OCI-LY3 (cell line): ENCODE measurements around the gene TNS3.

Experiments used
- CTCF ChIP-seq: fragments of 200-600, 300-600 bp; sonication (generic); IDR thresholded peaks from 2 replicates; pipeline ENCODE4 v1.5.1; 2014; ENCODE audit warnings: antibody characterized with exemption, low read length, low read depth
- EZH2phosphoT487 ChIP-seq: fragments of 200-600 bp; shearing (Covaris generic); IDR thresholded peaks from 2 replicates; pipeline ENCODE4 v1.6.1; 2018; ENCODE audit warnings: antibody characterized with exemption, mixed run types, low read depth

- TF ChIP-seq CTCF: no peak
- no peak for TF ChIP-seq EZH2phosphoT487
Measured at GRCh38 chr7:47258798-47259197, 323.1 kb downstream of the TNS3 start.
